DMS53 (cell line): ENCODE measurements around the gene SNRNP40.

Experiments used
- DNase-seq: peaks from one replicate; lab custom pipeline; 2025; lab: John Stamatoyannopoulos, UW

SNRNP40 gene

GRCh38 chr1:31230378-31230777 is 66.2 kb downstream of the SNRNP40 start:
- peak; percentile 26 for DNase-seq

- peak; percentile 67 for DNase-seq
Measured at GRCh38 chr1:31228986-31229385, 67.6 kb downstream of the SNRNP40 start.

- peak; percentile 27 for DNase-seq
Measured at GRCh38 chr1:31227891-31228568, 68.6 kb downstream of the SNRNP40 start.

GRCh38 chr1:31224068-31224467 is 72.5 kb downstream of the SNRNP40 start:
- no peak for DNase-seq

GRCh38 chr1:31222176-31222575 is 74.4 kb downstream of the SNRNP40 start:
- no peak for DNase-seq

- no peak for DNase-seq
Measured at GRCh38 chr1:31221072-31221471, 75.5 kb downstream of the SNRNP40 start.

GRCh38 chr1:31219489-31219888 is 77.1 kb downstream of the SNRNP40 start:
- no peak for DNase-seq

- DNase-seq = peak; percentile 24
Measured at GRCh38 chr1:31218705-31219104, 77.9 kb downstream of the SNRNP40 start.

- peak; percentile 24 for DNase-seq
Measured at GRCh38 chr1:31216016-31216415, 80.6 kb downstream of the SNRNP40 start.

- DNase-seq = no peak
Measured at GRCh38 chr1:31215065-31215570, 81.5 kb downstream of the SNRNP40 start.

- no peak for DNase-seq
Measured at GRCh38 chr1:31214316-31215064, 82.1 kb downstream of the SNRNP40 start.
